ENCODE results near the gene SUMF2. TPM values are rescaled to one million over a fixed set of nuclear protein-coding genes. Genes with fewer than 3 reads are reported as not detected.

SUMF2 gene
- total and polyA plus RNA-seq, 2 of the 13 experiments (the other 11 are each of a cell fraction or from before 2014, with no cell fraction given) = 48.9 to 54.4 TPM

- TF ChIP-seq ZNF17 (CRISPR knock-in tag; IDR thresholded peaks at IDR 0.05) (no peak), ZNF33A (CRISPR knock-in tag; IDR thresholded peaks at IDR 0.05; ENCODE audit: borderline replicate concordance) (no peak; the same call in 1 of the 2 replicates), SCMH1 (CRISPR knock-in tag; IDR thresholded peaks at IDR 0.05; ENCODE audit: borderline replicate concordance) (no peak), ZNF678 (CRISPR knock-in tag; IDR thresholded peaks at IDR 0.05) (no peak), ZNF24 (IDR thresholded peaks at IDR 0.05) (no peak; the same call in 1 of the 2 replicates), ZNF224 (CRISPR knock-in tag; IDR thresholded peaks at IDR 0.05) (0 out of 2 replicates have a peak, but pooled peaks have one; percentile 74), KIAA2018 (CRISPR knock-in tag; IDR thresholded peaks at IDR 0.05; ENCODE audit: borderline replicate concordance) (no peak), HNRNPLL (IDR thresholded peaks at IDR 0.05; ENCODE audit: low read depth, low read length, poor library complexity, severe bottlenecking) (peak; percentile 79), CCDC6 (CRISPR knock-in tag; IDR thresholded peaks at IDR 0.05) (peak; percentile 58), ZIK1 (CRISPR knock-in tag; IDR thresholded peaks at IDR 0.05; ENCODE audit: borderline replicate concordance, low read depth) (peak; percentile 81; the same call in 1 of the 2 replicates), NRL (CRISPR knock-in tag; IDR thresholded peaks at IDR 0.05; ENCODE audit: borderline replicate concordance) (peak; percentile 87)
- TF ChIP-seq, protein P1, sequence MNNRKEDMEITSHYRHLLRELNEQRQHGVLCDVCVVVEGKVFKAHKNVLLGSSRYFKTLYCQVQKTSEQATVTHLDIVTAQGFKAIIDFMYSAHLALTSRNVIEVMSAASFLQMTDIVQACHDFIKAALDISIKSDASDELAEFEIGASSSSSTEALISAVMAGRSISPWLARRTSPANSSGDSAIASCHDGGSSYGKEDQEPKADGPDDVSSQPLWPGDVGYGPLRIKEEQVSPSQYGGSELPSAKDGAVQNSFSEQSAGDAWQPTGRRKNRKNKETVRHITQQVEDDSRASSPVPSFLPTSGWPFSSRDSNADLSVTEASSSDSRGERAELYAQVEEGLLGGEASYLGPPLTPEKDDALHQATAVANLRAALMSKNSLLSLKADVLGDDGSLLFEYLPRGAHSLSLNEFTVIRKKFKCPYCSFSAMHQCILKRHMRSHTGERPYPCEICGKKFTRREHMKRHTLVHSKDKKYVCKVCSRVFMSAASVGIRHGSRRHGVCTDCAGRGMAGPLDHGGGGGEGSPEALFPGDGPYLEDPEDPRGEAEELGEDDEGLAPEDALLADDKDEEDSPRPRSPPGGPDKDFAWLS (CRISPR knock-in tag; IDR thresholded peaks at IDR 0.05; ENCODE audit: borderline replicate concordance) = no peak
- TF ChIP-seq, protein P2, sequence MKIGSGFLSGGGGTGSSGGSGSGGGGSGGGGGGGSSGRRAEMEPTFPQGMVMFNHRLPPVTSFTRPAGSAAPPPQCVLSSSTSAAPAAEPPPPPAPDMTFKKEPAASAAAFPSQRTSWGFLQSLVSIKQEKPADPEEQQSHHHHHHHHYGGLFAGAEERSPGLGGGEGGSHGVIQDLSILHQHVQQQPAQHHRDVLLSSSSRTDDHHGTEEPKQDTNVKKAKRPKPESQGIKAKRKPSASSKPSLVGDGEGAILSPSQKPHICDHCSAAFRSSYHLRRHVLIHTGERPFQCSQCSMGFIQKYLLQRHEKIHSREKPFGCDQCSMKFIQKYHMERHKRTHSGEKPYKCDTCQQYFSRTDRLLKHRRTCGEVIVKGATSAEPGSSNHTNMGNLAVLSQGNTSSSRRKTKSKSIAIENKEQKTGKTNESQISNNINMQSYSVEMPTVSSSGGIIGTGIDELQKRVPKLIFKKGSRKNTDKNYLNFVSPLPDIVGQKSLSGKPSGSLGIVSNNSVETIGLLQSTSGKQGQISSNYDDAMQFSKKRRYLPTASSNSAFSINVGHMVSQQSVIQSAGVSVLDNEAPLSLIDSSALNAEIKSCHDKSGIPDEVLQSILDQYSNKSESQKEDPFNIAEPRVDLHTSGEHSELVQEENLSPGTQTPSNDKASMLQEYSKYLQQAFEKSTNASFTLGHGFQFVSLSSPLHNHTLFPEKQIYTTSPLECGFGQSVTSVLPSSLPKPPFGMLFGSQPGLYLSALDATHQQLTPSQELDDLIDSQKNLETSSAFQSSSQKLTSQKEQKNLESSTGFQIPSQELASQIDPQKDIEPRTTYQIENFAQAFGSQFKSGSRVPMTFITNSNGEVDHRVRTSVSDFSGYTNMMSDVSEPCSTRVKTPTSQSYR (CRISPR knock-in tag; IDR thresholded peaks at IDR 0.05; ENCODE audit: borderline replicate concordance) = 0 out of 2 replicates have a peak, but pooled peaks have one; percentile 20
These were observed 42.3 kb downstream of the SUMF2 start, which contains the start of gene CHCHD2 (continued) for GRCh38 chr7:56106108-56107073.

Data from HepG2 (cell line).